HEK293 (cell line): ENCODE results near the gene LHX4.

Experiments used
- CTCF ChIA-PET: fragments of 350-600 bp; formaldehyde crosslinking; extraction: SDS; loops from one replicate; lab custom pipeline; 2021; ENCODE audit warnings: antibody characterized with exemption; lab: Yijun Ruan, JAX
- POLR2A ChIA-PET: fragments of 300-600 bp; formaldehyde crosslinking; extraction: SDS; loops from one replicate; lab custom pipeline; 2020; ENCODE audit warnings: antibody characterized with exemption, inconsistent platforms; lab: Yijun Ruan, JAX
- H3K27ac ChIP-seq: fragments of 200-500 bp; sonication (Bioruptor generic); 2 replicates; pipeline ENCODE4 v1.5.1; 2014; ENCODE audit warnings: low read depth, low read length, control low read depth, inconsistent platforms; ENCODE audit errors: extremely low read depth
- H3K36me3 ChIP-seq, 2 experiments: fragments of 200-500 bp in 1 of 2; sonication (Bioruptor generic) in 1 of 2; 1 replicate in 1 of 2; 2 replicates in 1 of 2; pipeline ENCODE4 v1.5.1; 2014 to 2017; ENCODE audit warnings: inconsistent platforms in 2 of 2, low read length in 2 of 2; ENCODE audit not compliant: control insufficient read depth in 2 of 2, insufficient read depth in 1 of 2
- H3K4me1 ChIP-seq: fragments of 200-500 bp; sonication (Bioruptor generic); 2 replicates; pipeline ENCODE4 v1.5.1; 2014; ENCODE audit warnings: mild to moderate bottlenecking, low read length, inconsistent platforms; ENCODE audit not compliant: control insufficient read depth, insufficient read depth
- H3K4me3 ChIP-seq: 2 replicates; pipeline ENCODE4 v1.5.1; 2011; ENCODE audit warnings: low read depth, mild to moderate bottlenecking, control low read depth, low read length, moderate library complexity
- H3K9me3 ChIP-seq: fragments of 200-500 bp; sonication (Bioruptor generic); 2 replicates; pipeline ENCODE4 v1.5.1; 2014; ENCODE audit warnings: low read depth, low read length, inconsistent platforms; ENCODE audit not compliant: control insufficient read depth, insufficient read depth
- HOXC10 ChIP-seq: sonication (generic); formaldehyde crosslinking; IDR thresholded peaks from 2 replicates; pipeline ENCODE4 v1.8.1; 2023; ENCODE audit warnings: mild to moderate bottlenecking, missing genetic modification reagents
- IKZF3 ChIP-seq: fragments of 450-650 bp; IDR thresholded peaks from 2 replicates; pipeline ENCODE4 v1.5.0; 2018; ENCODE audit warnings: missing biosample characterization, mild to moderate bottlenecking, missing genetic modification characterization, moderate library complexity
- KLF8 ChIP-seq: fragments of 450-650 bp; formaldehyde crosslinking; IDR thresholded peaks from 2 replicates; pipeline ENCODE4 v1.5.1; 2016; ENCODE audit warnings: missing biosample characterization, missing genetic modification characterization
- PRDM2 ChIP-seq: fragments of 450-650 bp; formaldehyde crosslinking; IDR thresholded peaks from 2 replicates; pipeline ENCODE4 v1.5.1; 2016; ENCODE audit warnings: missing biosample characterization, missing genetic modification characterization, borderline replicate concordance
- REST ChIP-seq: fragments of 450-650 bp; formaldehyde crosslinking; IDR thresholded peaks from 2 replicates; pipeline ENCODE4 v1.5.1; 2016; ENCODE audit warnings: missing biosample characterization, missing genetic modification characterization
- SALL2 ChIP-seq: fragments of 450-650 bp; formaldehyde crosslinking; IDR thresholded peaks from 2 replicates; pipeline ENCODE4 v1.5.0; 2017; ENCODE audit warnings: missing biosample characterization, mild to moderate bottlenecking, missing genetic modification characterization, borderline replicate concordance
- SP2 ChIP-seq: fragments of 450-650 bp; formaldehyde crosslinking; IDR thresholded peaks from 2 replicates; pipeline ENCODE4 v1.5.1; 2016; ENCODE audit warnings: missing biosample characterization, missing genetic modification characterization
- SP3 ChIP-seq: fragments of 450-650 bp; formaldehyde crosslinking; IDR thresholded peaks from 2 replicates; pipeline ENCODE4 v1.5.1; 2016; ENCODE audit warnings: missing biosample characterization, missing genetic modification characterization
- WT1 ChIP-seq: fragments of 450-650 bp; formaldehyde crosslinking; IDR thresholded peaks from 2 replicates; pipeline ENCODE4 v1.5.1; 2016; ENCODE audit warnings: missing biosample characterization, missing genetic modification characterization
- ZBTB17 ChIP-seq: fragments of 450-650 bp; formaldehyde crosslinking; IDR thresholded peaks from 2 replicates; pipeline ENCODE4 v1.5.1; 2016; ENCODE audit warnings: missing biosample characterization, missing genetic modification characterization
- ZBTB26 ChIP-seq: fragments of 450-650 bp; formaldehyde crosslinking; optimal IDR thresholded peaks from 2 replicates; pipeline ENCODE3; 2016; ENCODE audit warnings: missing biosample characterization, mild to moderate bottlenecking, missing genetic modification characterization
- ZBTB44 ChIP-seq: fragments of 450-650 bp; IDR thresholded peaks from 2 replicates; pipeline ENCODE4 v1.5.1; 2018; ENCODE audit warnings: missing biosample characterization, mild to moderate bottlenecking, missing genetic modification characterization
- ZFP37 ChIP-seq: fragments of 450-650 bp; formaldehyde crosslinking; IDR thresholded peaks from 2 replicates; pipeline ENCODE4 v1.5.1; 2016; ENCODE audit warnings: missing biosample characterization, missing genetic modification characterization
- ZNF112 ChIP-seq: fragments of 450-650 bp; formaldehyde crosslinking; IDR thresholded peaks from 2 replicates; pipeline ENCODE4 v1.5.0; 2017; ENCODE audit warnings: missing biosample characterization, missing genetic modification characterization
- ZNF18 ChIP-seq: fragments of 450-650 bp; formaldehyde crosslinking; IDR thresholded peaks from 2 replicates; pipeline ENCODE4 v1.5.1; 2016; ENCODE audit warnings: missing biosample characterization, missing genetic modification characterization
- ZNF362 ChIP-seq: fragments of 450-650 bp; formaldehyde crosslinking; IDR thresholded peaks from 2 replicates; pipeline ENCODE4 v1.5.1; 2016; ENCODE audit warnings: missing biosample characterization, missing genetic modification characterization
- ZNF521 ChIP-seq: fragments of 450-650 bp; formaldehyde crosslinking; IDR thresholded peaks from 2 replicates; pipeline ENCODE4 v1.5.1; 2017; ENCODE audit warnings: missing biosample characterization, mild to moderate bottlenecking, missing genetic modification characterization
- ZNF555 ChIP-seq: fragments of 450-650 bp; formaldehyde crosslinking; conservative IDR thresholded peaks from 2 replicates; pipeline ENCODE4 v1.5.1; 2017; ENCODE audit warnings: missing biosample characterization, mild to moderate bottlenecking, missing genetic modification characterization, inconsistent platforms
- ZNF785 ChIP-seq: fragments of 450-650 bp; formaldehyde crosslinking; IDR thresholded peaks from 2 replicates; pipeline ENCODE4 v1.5.1; 2016; ENCODE audit warnings: missing biosample characterization, missing genetic modification characterization
- ZNF830 ChIP-seq: fragments of 450-650 bp; IDR thresholded peaks from 2 replicates; pipeline ENCODE4 v1.5.0; 2018; ENCODE audit warnings: missing biosample characterization, missing genetic modification characterization, low read depth, mild to moderate bottlenecking, moderate library complexity

LHX4 gene

GRCh38 chr1:180264595-180264994, 34.5 kb downstream of the LHX4 start (continued):
- TF ChIP-seq PRDM2: no peak
- TF ChIP-seq WT1 (tag by site-specific recombination): no peak

GRCh38 chr1:180265201-180265600, 35.1 kb downstream of the LHX4 start:
- H3K4me1 ChIP-seq: peaks cover 12% of the 10 kb centered on the region
- no peaks in the 10 kb centered on the region for H3K9me3 ChIP-seq
- CTCF ChIA-PET: interaction anchor here (1.2 kb wide), 1 partner anchor 12 kb away, joined by 5 read pairs; no protein-coding TSS in a partner anchor
- H3K27ac ChIP-seq: no peak overlapping the region
- peaks cover 0 to 5% of the 10 kb centered on the region in 2 experiments; a peak in 1 of 3 replicates for H3K36me3 ChIP-seq
- no peak overlapping the region for H3K4me3 ChIP-seq
- no peak for TF ChIP-seq KLF8 (tag by site-specific recombination)
- TF ChIP-seq ZNF112 (tag by site-specific recombination): no peak
- TF ChIP-seq IKZF3 (tag by site-specific recombination): no peak
- TF ChIP-seq ZNF521 (tag by site-specific recombination): no peak
- TF ChIP-seq ZFP37 (tag by site-specific recombination): no peak
- TF ChIP-seq ZBTB44: no peak
- no peak for TF ChIP-seq ZNF785 (tag by site-specific recombination)
- no peak for TF ChIP-seq SP3 (tag by site-specific recombination)
- TF ChIP-seq ZNF18 (tag by site-specific recombination): no peak
- no peak for TF ChIP-seq ZBTB26 (tag by site-specific recombination)
- TF ChIP-seq ZNF555: no peak
- TF ChIP-seq HOXC10 (CRISPR knock-in tag): no peak
- no peak for TF ChIP-seq SALL2 (tag by site-specific recombination)
- TF ChIP-seq ZBTB17 (tag by site-specific recombination): no peak
- no peak for TF ChIP-seq ZNF830 (tag by site-specific recombination)
- TF ChIP-seq ZNF362 (tag by site-specific recombination): no peak
- TF ChIP-seq SP2 (tag by site-specific recombination): no peak
- TF ChIP-seq REST: no peak
- POLR2A ChIA-PET: no interaction called here
